Hindlimb muscle (tissue), 1 donor: ENCODE measurements around the gene CAPRIN1. TPM values are rescaled to one million over a fixed set of nuclear protein-coding genes. Genes with fewer than 3 reads are reported as not detected.

Experiments
- DNase-seq: peaks from one replicate; pipeline ENCODE4 v3.0.0-alpha.2; 2013
- polyA plus RNA-seq: library from polyadenylated mRNA; unstranded; fragments of 120-200 nt; gene quantifications from one replicate; pipeline ENCODE4 v1.2.1, GENCODE V29; 2013; ENCODE audit not compliant: insufficient read length

CAPRIN1 gene
- polyA plus RNA-seq, 1 donor: 141 TPM

DNA sequence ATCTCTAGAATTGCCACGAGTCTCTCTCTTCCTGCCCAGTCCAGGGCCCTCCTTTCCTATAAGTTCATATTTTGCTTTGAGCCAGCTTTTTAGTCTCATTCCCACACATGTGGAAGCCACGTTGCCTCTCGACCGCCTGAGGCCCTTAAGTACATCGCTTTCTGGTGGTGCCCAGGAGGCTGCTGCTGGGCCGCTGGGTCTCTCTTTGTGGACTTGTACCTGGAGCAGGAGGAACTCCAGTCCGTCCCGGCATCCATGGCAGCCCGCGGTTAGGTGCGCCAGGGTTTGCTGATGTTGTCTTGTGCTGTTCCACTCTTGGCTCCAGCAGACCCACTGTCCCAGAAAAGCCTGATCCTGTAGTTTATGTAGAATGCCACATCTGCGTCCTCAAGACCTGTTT lies 94.9 kb downstream of the CAPRIN1 start:
- no peak for DNase-seq

DNA sequence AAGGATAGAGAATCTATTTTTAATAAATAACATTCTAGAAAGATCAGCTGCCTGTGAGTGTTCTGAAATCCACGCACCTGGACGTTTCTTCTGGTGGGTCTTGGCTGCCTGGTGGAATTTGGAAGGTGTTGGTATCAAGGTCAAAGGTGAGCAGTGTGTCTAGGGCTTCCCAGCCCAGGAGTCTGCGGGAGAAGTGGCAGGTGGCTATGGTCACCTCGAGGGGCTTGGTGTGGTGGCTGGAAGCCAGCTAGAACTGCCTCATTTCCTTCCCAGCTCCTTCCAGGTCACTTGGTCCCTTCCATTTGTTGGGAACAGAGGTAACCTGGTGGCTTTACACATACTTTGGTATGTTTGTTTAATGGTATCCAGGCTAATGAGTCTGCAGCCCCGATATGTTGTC lies 95.3 kb downstream of the CAPRIN1 start:
- no peak for DNase-seq

DNA sequence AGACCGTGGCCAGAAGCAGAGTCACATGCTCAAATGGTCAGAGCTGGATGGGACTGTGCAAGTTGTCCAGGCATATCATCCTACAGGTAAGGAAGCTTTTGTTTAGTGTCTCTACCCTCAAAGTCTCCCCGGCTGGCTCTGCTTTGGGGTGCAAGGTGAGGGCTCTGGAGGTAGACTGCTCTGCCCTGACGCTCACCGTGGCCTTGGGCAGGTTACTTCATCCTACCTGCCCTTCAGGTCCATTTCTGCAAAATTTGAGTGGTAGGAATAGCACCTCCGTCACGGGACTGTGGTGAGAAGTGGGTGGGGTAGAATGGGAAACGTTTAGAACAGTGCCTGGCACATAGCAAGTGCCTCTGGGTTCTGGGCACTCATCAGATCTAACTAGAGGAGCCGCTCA lies 96.0 kb downstream of the CAPRIN1 start:
- DNase-seq: no peak

DNA sequence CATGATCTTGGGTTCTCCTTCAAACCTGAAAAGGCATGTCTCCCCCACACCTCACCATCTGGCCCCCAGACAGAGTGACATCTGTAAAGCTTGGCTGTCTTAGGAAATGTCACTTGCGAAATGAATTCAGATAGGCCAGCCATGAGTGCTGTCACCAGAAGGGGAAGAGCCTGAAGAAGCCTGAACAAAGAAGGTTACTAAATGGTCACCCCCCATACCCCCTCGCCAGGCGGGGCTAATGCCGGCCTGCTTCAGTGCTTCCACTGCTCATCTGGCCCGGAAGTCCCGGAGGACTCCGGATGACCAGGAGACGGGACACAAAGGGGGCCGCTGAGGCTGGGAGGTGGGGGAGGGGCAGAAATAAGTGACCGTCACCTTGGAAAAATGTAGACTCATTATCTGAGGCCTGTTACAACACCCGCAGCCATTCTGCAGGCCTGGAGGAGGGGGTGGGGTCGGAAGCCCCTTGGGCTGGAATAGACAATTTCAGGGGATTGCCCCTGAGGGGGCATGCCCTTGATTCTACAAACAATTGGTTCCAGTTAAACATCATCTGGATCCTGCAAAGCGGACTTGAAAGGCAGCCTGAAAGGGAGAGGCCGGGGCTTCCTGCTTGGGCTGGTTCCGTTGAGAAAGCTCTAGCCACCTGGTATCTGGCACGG lies 97.1 kb downstream of the CAPRIN1 start:
- DNase-seq: no peak

DNA sequence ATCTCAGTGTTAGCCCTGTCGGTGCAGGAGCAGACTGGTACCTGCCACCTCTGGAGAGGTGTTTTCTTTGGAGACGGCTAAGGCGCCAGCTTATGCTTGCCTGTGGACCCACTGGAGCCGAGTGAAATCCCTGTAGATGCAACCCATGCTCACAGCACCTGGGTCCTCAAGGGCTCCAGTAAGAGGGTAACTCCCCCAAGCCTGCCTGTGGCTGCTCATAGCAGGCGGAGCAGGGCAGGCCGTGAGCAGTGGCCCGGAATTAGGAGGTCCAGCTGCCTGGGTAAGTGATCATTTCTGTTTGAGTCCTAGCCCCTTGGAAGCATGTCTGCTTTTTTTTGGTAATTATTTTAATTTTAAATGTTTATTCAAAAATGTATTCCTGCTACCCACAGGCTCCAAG lies 97.7 kb downstream of the CAPRIN1 start:
- no peak for DNase-seq

GRCh38 chr11:34149786-34150185 lies 98.3 kb downstream of the CAPRIN1 start:
- DNase-seq: no peak

GRCh38 chr11:34150494-34151151 lies 99.1 kb downstream of the CAPRIN1 start:
- no peak for DNase-seq

Other genes with a start within 250 kb of the CAPRIN1 start
- 16.5 TPM for gene LMO2, start 159.7 kb upstream of the CAPRIN1 start, polyA plus RNA-seq
- gene NAT10, start 53.9 kb downstream of the CAPRIN1 start, polyA plus RNA-seq: 34.4 TPM